HCT116 (cell line): ENCODE measurements around the gene ZMYND10.

ENCODE experiments used
- EZH2phosphoT487 ChIP-seq: fragments of 200-600 bp; IDR thresholded peaks from 2 replicates; pipeline ENCODE4 v1.6.1; 2018; ENCODE audit warnings: antibody characterized with exemption, borderline replicate concordance
- POLR2AphosphoS5 ChIP-seq: IDR thresholded peaks from 2 replicates; pipeline ENCODE4 v1.6.1; 2011; ENCODE audit warnings: mild to moderate bottlenecking, low read depth, low read length, moderate library complexity
- ZNF274 ChIP-seq: fragments of 200-500 bp; sonication (Bioruptor generic); IDR thresholded peaks from 2 replicates; pipeline ENCODE4 v1.6.1; 2014; ENCODE audit warnings: mild to moderate bottlenecking, low read depth, low read length, inconsistent platforms
- TF ChIP-seq, protein P1 (sequence below), 3 experiments: fragments of 200-600 bp in 1 of 3; sonication (generic) in 1 of 3; IDR thresholded peaks in 2 of 3; conservative IDR thresholded peaks in 1 of 3; 2 replicates each; pipeline ENCODE4 v1.5.1; 2012 to 2017; ENCODE audit warnings: low read depth in 2 of 3, low read length in 2 of 3, antibody characterized with exemption in 1 of 3, borderline replicate concordance in 1 of 3, control low read depth in 1 of 3, mild to moderate bottlenecking in 1 of 3, mixed read lengths in 1 of 3, mixed run types in 1 of 3, moderate library complexity in 1 of 3; ENCODE audit not compliant: insufficient read depth in 1 of 3

DNA sequence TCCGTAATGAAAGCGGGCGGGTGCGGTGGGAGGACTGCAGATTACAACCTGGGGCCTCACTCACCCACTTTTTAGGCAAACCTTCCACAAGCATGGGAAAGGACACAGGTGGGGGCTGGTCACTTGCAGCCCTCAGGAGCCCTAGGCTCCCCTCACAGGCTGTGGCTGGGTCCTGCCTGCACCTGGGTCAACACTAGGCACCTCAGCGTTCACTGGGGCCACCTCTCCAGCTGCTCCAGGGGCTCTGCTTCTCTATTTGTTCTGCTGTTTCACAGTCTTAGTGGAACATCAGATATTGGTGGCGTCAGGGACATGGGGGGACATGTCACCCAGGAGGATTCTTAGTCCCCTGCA is 43.9 kb upstream of the ZMYND10 start:
- TF ChIP-seq, protein P1, sequence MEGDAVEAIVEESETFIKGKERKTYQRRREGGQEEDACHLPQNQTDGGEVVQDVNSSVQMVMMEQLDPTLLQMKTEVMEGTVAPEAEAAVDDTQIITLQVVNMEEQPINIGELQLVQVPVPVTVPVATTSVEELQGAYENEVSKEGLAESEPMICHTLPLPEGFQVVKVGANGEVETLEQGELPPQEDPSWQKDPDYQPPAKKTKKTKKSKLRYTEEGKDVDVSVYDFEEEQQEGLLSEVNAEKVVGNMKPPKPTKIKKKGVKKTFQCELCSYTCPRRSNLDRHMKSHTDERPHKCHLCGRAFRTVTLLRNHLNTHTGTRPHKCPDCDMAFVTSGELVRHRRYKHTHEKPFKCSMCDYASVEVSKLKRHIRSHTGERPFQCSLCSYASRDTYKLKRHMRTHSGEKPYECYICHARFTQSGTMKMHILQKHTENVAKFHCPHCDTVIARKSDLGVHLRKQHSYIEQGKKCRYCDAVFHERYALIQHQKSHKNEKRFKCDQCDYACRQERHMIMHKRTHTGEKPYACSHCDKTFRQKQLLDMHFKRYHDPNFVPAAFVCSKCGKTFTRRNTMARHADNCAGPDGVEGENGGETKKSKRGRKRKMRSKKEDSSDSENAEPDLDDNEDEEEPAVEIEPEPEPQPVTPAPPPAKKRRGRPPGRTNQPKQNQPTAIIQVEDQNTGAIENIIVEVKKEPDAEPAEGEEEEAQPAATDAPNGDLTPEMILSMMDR (IDR thresholded peaks at IDR 0.05 in 2 of 3, conservative IDR thresholded peaks at IDR 0.05 in 1 of 3; ENCODE audit: borderline replicate concordance in 1 of 3, insufficient read depth in 1 of 3, low read depth in 2 of 3, low read length in 2 of 3), result no peak
- TF ChIP-seq ZNF274 (no peak), POLR2AphosphoS5 (no peak), EZH2phosphoT487 (no peak)
